ENCODE measurements around the gene THADA.

Gene THADA

DNA sequence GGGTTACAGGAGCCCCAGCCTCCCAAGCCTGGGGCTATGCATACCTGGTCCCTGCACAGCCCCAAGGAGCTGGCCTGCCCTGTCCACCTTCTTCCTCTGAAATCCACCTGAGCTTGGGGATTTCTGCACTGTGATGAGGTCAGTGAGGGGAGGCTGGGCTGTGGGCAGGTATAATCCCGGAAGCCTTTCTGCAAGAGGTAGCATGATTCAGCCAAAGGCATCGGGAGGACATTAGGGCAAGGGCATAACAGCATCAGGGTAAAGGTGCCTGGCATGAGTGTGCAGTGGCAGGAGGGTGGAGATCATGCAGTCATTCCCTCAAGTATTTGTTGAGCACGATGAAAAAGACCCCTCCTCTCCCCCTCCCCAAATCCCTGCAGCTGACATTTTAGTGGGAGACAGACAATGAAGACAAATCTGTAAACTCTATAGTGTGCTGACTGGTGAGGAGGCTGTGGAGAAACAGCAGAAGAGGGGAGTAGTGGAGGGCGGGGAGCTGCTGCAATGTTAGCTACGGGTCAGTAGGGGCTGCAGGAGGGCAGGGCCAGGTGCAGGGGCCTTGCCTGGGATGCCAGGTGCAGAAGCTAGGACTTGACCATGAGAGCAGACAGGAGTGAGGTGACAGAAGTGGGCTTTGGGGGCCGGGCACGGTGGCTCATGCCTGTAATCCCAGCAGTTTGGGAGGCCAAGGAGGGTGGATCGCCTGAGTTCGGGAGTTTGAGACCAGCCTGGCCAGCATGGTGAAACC, 388.1 kb downstream of the THADA start:
- Histone ChIP-seq H3K36me3 (ENCODE audit: control insufficient read depth in 2 of 2, insufficient read depth in 1 of 2, low read length in 2 of 2) (no peaks in the 10 kb centered on the region), H3K9me3 (ENCODE audit: control insufficient read depth, insufficient read depth, low read depth, low read length) (no peaks in the 10 kb centered on the region), H3K4me1 (ENCODE audit: control insufficient read depth, insufficient read depth, low read length) (no peaks in the 10 kb centered on the region), H3K4me3 (ENCODE audit: low read depth, low read length) (no peak overlapping the region), H3K27ac (ENCODE audit: extremely low read depth, low read depth, low read length) (no peak overlapping the region)
- ChIA-PET CTCF (interaction anchor here (0.6 to 0.7 kb wide), 2 partner anchors 37 to 54 kb away, joined by 4 to 5 read pairs; no protein-coding TSS in a partner anchor), POLR2A (interaction anchor here (0.7 to 0.8 kb wide), 2 partner anchors 12 to 13 kb away, joined by 3 read pairs; no protein-coding TSS in a partner anchor)
- TF ChIP-seq HOXD13 (CRISPR knock-in tag; IDR thresholded peaks at IDR 0.05; ENCODE audit: borderline replicate concordance) (no peak), MZF1 (tag by site-specific recombination; IDR thresholded peaks at IDR 0.05; ENCODE audit: borderline replicate concordance) (no peak), YY1 (tag by site-specific recombination; IDR thresholded peaks at IDR 0.05) (no peak), ZNF792 (tag by site-specific recombination; IDR thresholded peaks at IDR 0.05) (no peak), ZNF394 (tag by site-specific recombination; IDR thresholded peaks at IDR 0.05; ENCODE audit: borderline replicate concordance) (no peak), ZNF521 (tag by site-specific recombination; IDR thresholded peaks at IDR 0.05) (no peak), ZNF791 (tag by site-specific recombination; IDR thresholded peaks at IDR 0.05) (no peak), MYNN (tag by site-specific recombination; IDR thresholded peaks at IDR 0.05; ENCODE audit: borderline replicate concordance) (no peak), GLI2 (tag by site-specific recombination; IDR thresholded peaks at IDR 0.05; ENCODE audit: borderline replicate concordance, low read depth) (no peak), KLF10 (tag by site-specific recombination; IDR thresholded peaks at IDR 0.05) (no peak), ZNF19 (tag by site-specific recombination; IDR thresholded peaks at IDR 0.05; ENCODE audit: low read depth) (no peak), ZNF146 (tag by site-specific recombination; IDR thresholded peaks at IDR 0.05) (no peak)
- TF ChIP-seq, protein P1, sequence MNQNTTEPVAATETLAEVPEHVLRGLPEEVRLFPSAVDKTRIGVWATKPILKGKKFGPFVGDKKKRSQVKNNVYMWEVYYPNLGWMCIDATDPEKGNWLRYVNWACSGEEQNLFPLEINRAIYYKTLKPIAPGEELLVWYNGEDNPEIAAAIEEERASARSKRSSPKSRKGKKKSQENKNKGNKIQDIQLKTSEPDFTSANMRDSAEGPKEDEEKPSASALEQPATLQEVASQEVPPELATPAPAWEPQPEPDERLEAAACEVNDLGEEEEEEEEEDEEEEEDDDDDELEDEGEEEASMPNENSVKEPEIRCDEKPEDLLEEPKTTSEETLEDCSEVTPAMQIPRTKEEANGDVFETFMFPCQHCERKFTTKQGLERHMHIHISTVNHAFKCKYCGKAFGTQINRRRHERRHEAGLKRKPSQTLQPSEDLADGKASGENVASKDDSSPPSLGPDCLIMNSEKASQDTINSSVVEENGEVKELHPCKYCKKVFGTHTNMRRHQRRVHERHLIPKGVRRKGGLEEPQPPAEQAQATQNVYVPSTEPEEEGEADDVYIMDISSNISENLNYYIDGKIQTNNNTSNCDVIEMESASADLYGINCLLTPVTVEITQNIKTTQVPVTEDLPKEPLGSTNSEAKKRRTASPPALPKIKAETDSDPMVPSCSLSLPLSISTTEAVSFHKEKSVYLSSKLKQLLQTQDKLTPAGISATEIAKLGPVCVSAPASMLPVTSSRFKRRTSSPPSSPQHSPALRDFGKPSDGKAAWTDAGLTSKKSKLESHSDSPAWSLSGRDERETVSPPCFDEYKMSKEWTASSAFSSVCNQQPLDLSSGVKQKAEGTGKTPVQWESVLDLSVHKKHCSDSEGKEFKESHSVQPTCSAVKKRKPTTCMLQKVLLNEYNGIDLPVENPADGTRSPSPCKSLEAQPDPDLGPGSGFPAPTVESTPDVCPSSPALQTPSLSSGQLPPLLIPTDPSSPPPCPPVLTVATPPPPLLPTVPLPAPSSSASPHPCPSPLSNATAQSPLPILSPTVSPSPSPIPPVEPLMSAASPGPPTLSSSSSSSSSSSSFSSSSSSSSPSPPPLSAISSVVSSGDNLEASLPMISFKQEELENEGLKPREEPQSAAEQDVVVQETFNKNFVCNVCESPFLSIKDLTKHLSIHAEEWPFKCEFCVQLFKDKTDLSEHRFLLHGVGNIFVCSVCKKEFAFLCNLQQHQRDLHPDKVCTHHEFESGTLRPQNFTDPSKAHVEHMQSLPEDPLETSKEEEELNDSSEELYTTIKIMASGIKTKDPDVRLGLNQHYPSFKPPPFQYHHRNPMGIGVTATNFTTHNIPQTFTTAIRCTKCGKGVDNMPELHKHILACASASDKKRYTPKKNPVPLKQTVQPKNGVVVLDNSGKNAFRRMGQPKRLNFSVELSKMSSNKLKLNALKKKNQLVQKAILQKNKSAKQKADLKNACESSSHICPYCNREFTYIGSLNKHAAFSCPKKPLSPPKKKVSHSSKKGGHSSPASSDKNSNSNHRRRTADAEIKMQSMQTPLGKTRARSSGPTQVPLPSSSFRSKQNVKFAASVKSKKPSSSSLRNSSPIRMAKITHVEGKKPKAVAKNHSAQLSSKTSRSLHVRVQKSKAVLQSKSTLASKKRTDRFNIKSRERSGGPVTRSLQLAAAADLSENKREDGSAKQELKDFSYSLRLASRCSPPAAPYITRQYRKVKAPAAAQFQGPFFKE (tag by site-specific recombination; IDR thresholded peaks at IDR 0.05; ENCODE audit: borderline replicate concordance), result no peak

DNA sequence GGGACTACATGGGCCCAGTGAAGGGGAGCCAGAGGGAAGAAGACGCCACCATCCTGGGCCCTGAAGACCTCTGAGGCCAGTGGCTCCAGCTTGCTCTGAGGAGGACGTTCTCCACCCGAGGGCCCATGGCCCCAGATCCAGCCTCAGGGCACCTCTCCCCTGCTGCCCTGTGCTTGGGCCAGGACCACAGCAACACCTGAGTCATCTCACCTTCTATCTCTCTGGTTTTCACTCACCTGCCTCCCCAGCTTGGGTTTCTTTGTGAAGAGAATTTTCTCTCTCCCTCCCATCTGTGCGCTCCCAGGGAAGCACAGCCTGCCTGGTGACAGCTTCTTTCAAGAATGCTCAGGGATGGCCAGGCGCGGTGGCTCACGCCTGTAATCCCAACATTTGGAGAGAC, 389.2 kb downstream of the THADA start:
- Histone ChIP-seq H3K4me3 (ENCODE audit: low read depth, low read length) (no peak overlapping the region), H3K36me3 (ENCODE audit: control insufficient read depth in 2 of 2, insufficient read depth in 1 of 2, low read length in 2 of 2) (no peaks in the 10 kb centered on the region), H3K9me3 (ENCODE audit: control insufficient read depth, insufficient read depth, low read depth, low read length) (no peaks in the 10 kb centered on the region), H3K4me1 (ENCODE audit: control insufficient read depth, insufficient read depth, low read length) (no peaks in the 10 kb centered on the region), H3K27ac (ENCODE audit: extremely low read depth, low read depth, low read length) (no peak overlapping the region)
- ChIA-PET POLR2A (no interaction called here), CTCF (interaction anchor here (0.6 kb wide), 3 partner anchors 53 to 370 kb away, joined by 3 to 5 read pairs (median 3); no protein-coding TSS in a partner anchor)
- TF ChIP-seq ZNF701 (tag by site-specific recombination; IDR thresholded peaks at IDR 0.05), result no peak
- TF ChIP-seq ZSCAN23 (tag by site-specific recombination; IDR thresholded peaks at IDR 0.05), result no peak
- no peak for TF ChIP-seq HOXC10 (CRISPR knock-in tag; IDR thresholded peaks at IDR 0.05)
- TF ChIP-seq ZNF174 (tag by site-specific recombination; IDR thresholded peaks at IDR 0.05), result no peak
- TF ChIP-seq OSR2 (tag by site-specific recombination; IDR thresholded peaks at IDR 0.05), result no peak
- no peak for TF ChIP-seq ZFP3 (tag by site-specific recombination; IDR thresholded peaks at IDR 0.05; ENCODE audit: low read depth)

All from HEK293 (cell line).